GM12875 (cell line): ENCODE data around the gene ARF1.

Experiments
- H3K4me3 ChIP-seq: one replicate; pipeline ENCODE4 v1.5.1; 2011; ENCODE audit warnings: low read depth, low read length, control low read depth
- TF ChIP-seq, protein P1 (sequence below): IDR thresholded peaks from 2 replicates; pipeline ENCODE4 v1.5.1; 2011; ENCODE audit warnings: low read depth, mild to moderate bottlenecking, control low read depth, inconsistent platforms, low read length, moderate library complexity, borderline replicate concordance; ENCODE audit not compliant: insufficient read depth

Gene ARF1

DNA sequence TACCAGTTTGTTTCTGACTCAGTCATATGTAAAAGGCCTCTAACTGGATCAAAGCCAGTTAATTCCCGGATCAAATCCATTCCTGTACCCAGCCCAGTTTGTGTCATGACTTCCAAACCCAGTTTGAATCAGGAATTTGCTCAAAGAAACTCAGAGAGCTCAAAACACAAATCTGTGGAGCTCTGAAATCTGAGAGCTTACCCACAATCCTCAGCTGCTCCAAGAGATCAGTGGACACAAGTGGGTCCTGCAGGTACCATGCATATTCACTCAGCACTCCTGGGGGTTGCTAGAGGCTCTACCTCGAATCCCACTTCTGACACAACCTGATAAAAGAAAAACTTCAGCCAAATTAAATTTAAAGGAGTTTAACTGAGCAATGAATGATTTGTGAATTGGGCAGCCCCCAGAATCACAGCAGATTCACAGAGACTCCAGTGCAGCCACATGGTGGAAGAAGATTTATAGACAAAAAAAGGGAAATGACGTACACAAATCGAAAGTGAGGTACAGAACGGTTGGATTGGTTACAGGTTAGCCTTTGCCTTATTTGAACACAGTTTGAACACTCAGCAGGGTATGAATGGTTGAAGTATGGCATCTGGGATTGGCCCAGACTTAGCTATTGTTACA lies 38.5 kb downstream of the ARF1 start:
- TF ChIP-seq, protein P1, sequence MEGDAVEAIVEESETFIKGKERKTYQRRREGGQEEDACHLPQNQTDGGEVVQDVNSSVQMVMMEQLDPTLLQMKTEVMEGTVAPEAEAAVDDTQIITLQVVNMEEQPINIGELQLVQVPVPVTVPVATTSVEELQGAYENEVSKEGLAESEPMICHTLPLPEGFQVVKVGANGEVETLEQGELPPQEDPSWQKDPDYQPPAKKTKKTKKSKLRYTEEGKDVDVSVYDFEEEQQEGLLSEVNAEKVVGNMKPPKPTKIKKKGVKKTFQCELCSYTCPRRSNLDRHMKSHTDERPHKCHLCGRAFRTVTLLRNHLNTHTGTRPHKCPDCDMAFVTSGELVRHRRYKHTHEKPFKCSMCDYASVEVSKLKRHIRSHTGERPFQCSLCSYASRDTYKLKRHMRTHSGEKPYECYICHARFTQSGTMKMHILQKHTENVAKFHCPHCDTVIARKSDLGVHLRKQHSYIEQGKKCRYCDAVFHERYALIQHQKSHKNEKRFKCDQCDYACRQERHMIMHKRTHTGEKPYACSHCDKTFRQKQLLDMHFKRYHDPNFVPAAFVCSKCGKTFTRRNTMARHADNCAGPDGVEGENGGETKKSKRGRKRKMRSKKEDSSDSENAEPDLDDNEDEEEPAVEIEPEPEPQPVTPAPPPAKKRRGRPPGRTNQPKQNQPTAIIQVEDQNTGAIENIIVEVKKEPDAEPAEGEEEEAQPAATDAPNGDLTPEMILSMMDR, result no peak
- no peak overlapping the region for H3K4me3 ChIP-seq

DNA sequence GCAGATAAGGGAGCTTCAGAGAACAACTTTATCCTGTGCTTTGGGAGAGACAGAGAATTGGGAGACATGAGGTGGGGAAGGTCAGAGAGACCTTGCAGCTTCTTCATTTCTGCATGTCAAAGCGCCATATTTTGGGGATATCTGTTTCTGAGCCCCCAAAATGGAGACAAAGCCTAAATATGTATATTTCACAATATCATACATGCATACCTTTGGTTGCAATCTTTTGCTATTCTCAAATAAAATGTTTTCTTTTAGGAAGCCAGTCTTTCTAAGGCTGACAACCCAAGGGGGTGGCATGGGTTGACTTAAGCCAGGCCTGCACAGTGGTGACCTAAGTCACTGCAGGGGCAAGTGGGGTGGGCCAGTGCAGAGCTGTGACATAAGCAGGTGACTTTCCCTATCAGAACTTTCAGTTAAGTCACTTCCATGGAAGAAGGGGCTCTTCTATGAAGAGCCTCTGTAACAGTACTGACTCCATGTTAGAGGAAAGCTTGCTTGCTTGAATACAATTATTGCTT lies 40.5 kb downstream of the ARF1 start:
- no peak overlapping the region for H3K4me3 ChIP-seq
- TF ChIP-seq, protein P1, result no peak

GRCh38 chr1:228123505-228123904 lies 41.0 kb downstream of the ARF1 start:
- no peak overlapping the region for H3K4me3 ChIP-seq

DNA sequence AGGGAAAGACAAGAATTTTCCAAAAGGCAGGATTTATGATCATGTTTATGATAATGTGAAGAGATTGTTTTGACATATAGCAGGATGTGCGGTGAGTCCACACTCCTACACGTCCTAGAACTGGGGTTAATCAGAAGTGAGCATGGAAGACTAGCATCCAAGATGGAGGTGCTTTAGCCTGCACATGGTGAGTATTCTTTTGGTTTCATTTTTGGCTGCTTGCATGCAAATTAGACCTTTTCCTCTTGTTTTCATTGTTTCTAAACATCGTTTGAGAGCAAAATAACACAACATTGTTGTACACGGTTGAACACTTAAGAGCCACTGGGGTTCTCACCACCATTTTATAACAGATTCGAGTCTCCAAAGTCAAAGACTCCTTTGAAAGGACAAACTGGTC lies 42.7 kb downstream of the ARF1 start:
- TF ChIP-seq, protein P1, result no peak
- H3K4me3 ChIP-seq, result no peak overlapping the region

More at GRCh38 chr1:228123505-228123904, 41.0 kb downstream of the ARF1 start:
- TF ChIP-seq, protein P1, result no peak

GRCh38 chr1:228131766-228132165 lies 49.3 kb downstream of the ARF1 start:
- H3K4me3 ChIP-seq, result no peak overlapping the region
- TF ChIP-seq, protein P1, result no peak

- no peak overlapping the region for H3K4me3 ChIP-seq
- TF ChIP-seq, protein P1, result no peak
These were observed 52.1 kb downstream of the ARF1 start for GRCh38 chr1:228134591-228134990.

DNA sequence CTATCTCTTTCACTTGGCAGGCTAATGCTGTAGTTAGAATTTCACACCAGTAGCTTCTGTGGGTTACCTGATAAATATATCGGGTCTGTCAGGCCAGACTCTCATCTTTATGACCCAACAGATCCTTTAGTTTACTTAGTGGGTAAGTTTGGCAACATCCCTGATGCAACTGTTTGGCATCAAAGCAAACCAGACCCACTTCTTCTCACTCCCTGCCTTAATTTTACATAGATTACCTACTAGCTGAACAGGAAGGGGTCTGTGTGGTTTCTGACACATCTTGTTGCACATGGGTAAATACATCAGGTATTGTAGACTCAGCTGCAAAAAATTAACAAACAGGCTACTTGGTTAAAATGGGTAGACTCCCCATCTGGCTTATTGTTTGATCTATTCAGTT lies 54.4 kb downstream of the ARF1 start:
- no peak overlapping the region for H3K4me3 ChIP-seq
- TF ChIP-seq, protein P1, result no peak
